Gastroesophageal sphincter (tissue), 4 donors: Measurements from ENCODE around the gene TCF25. TPM values are rescaled to one million over a fixed set of nuclear protein-coding genes. Genes with fewer than 3 reads are reported as not detected.

Source experiments
- ATAC-seq: fragments of 150-250 bp; one replicate; pipeline ENCODE4 v1.9.1; 2016; ENCODE audit warnings: mild to moderate bottlenecking, moderate library complexity
- H3K27ac ChIP-seq, 4 donors: fragments of 200-600 bp; sonication (generic) in 3 of 4; 1 replicate in 3 of 4; 2 replicates in 1 of 4; pipeline ENCODE4 v1.5.1; 2016 to 2019
- H3K27me3 ChIP-seq: fragments of 200-600 bp; sonication (generic); one replicate; pipeline ENCODE4 v1.5.1; 2019
- H3K36me3 ChIP-seq, 2 donors: fragments of 200-600 bp; sonication (generic); one replicate each; pipeline ENCODE4 v1.5.1; 2019; ENCODE audit warnings: control low read depth in 1 of 2
- H3K4me1 ChIP-seq, 3 donors: fragments of 200-600 bp; sonication (generic); 1 replicate in 2 of 3; 2 replicates in 1 of 3; pipeline ENCODE4 v1.5.1; 2016 to 2019; ENCODE audit warnings: control low read depth in 2 of 3
- H3K4me3 ChIP-seq, 2 donors: fragments of 200-600 bp; sonication (generic); one replicate each; pipeline ENCODE4 v1.5.1; 2019; ENCODE audit warnings: mild to moderate bottlenecking in 1 of 2, moderate library complexity in 1 of 2
- H3K9me3 ChIP-seq, 3 donors: fragments of 200-600 bp; sonication (generic); one replicate each; pipeline ENCODE4 v1.5.1; 2017 to 2019; ENCODE audit warnings: control low read depth in 2 of 3
- CTCF ChIP-seq, 4 experiments: fragments of 200-600 bp in 2 of 4; fragments of 450-650 bp in 2 of 4; sonication (generic) in 1 of 4; IDR thresholded peaks; one replicate each; pipeline ENCODE4 v1.5.1; 2017 to 2019; ENCODE audit warnings: antibody characterized with exemption in 4 of 4, mild to moderate bottlenecking in 2 of 4, moderate library complexity in 2 of 4
- EP300 ChIP-seq: sonication (generic); formaldehyde crosslinking; IDR thresholded peaks from one replicate; pipeline ENCODE4 v1.6.1; 2017; ENCODE audit warnings: antibody characterized with exemption, mild to moderate bottlenecking
- POLR2A ChIP-seq, 2 donors: fragments of 450-650 bp; IDR thresholded peaks; one replicate each; pipeline ENCODE4 v1.6.1; 2017; ENCODE audit warnings: antibody characterized with exemption in 2 of 2, mild to moderate bottlenecking in 2 of 2, moderate library complexity in 1 of 2
- POLR2AphosphoS5 ChIP-seq: sonication (generic); formaldehyde crosslinking; IDR thresholded peaks from one replicate; pipeline ENCODE4 v1.6.1; 2017; ENCODE audit warnings: antibody characterized with exemption
- WGBS, 2 donors: methylation state at CpG; one replicate each; pipeline ENCODE4 v1.1.5; 2018; ENCODE audit warnings: low coverage in 1 of 2; 5-methylcytosine and 5-hydroxymethylcytosine counted together
- total RNA-seq, 4 donors: library from RNA; depleted of rRNA; stranded (reverse); fragments of >200 nt; gene quantifications; one replicate each; pipeline ENCODE4 v1.1.0, GENCODE V29; 2016

TCF25 gene
- total RNA-seq, 4 donors from 2014 or later = 118 to 165 (median 134) TPM

- Histone ChIP-seq H3K27me3 (no peaks in the 10 kb centered on the region), H3K36me3 (peaks cover 0 to 96% of the 10 kb centered on the region in 2 donors), H3K9me3 (no peaks in the 10 kb centered on the region), H3K4me3 (no peak overlapping the region), H3K4me1 (no peaks in the 10 kb centered on the region), H3K27ac (no peak overlapping the region)
- TF ChIP-seq CTCF (IDR thresholded peaks at IDR 0.05) (no peak), POLR2AphosphoS5 (no peak), POLR2A (IDR thresholded peaks at IDR 0.05) (no peak), EP300 (no peak)
- no peak for ATAC-seq
- WGBS, 2 donors = 100% methylated on average over 1 of the region's 10 CpGs
Measured at GRCh38 chr16:89958596-89958995, 85.2 kb downstream of the TCF25 start.

GRCh38 chr16:89960966-89961365 is 87.6 kb downstream of the TCF25 start:
- TF ChIP-seq EP300 (no peak), CTCF (IDR thresholded peaks at IDR 0.05) (no peak), POLR2A (IDR thresholded peaks at IDR 0.05) (no peak), POLR2AphosphoS5 (no peak)
- H3K27me3 ChIP-seq = no peaks in the 10 kb centered on the region
- H3K9me3 ChIP-seq = no peaks in the 10 kb centered on the region
- WGBS, 2 donors = 70% methylated on average over 2 to 4 of the region's 13 CpGs
- peaks cover 0 to 97% of the 10 kb centered on the region in 2 donors for H3K36me3 ChIP-seq
- H3K4me3 ChIP-seq = no peak overlapping the region
- H3K27ac ChIP-seq = no peak overlapping the region
- ATAC-seq = no peak
- no peaks in the 10 kb centered on the region for H3K4me1 ChIP-seq

Other genes with a start within 250 kb of the TCF25 start
- gene CHMP1A, start 215.9 kb upstream of the TCF25 start, total RNA-seq = 100 to 1,000 TPM in 1 of 4 donors, 10 to 100 TPM in 3; 54.5 to 101 (median 82.2) TPM
- gene SPATA33, start 215.8 kb upstream of the TCF25 start, total RNA-seq = 1 to 10 TPM; 1.7 to 5.3 (median 3.2) TPM
- gene CDK10, start 186.9 kb upstream of the TCF25 start, total RNA-seq = 10 to 100 TPM; 24.1 to 44.0 (median 28.9) TPM
- gene SPATA2L, start 171.9 kb upstream of the TCF25 start, total RNA-seq = 10 to 100 TPM in 3 of 4 donors, 1 to 10 TPM in 1; 8.7 to 21.8 (median 13.2) TPM
- 10 to 100 TPM in 1 of 4 donors, 1 to 10 TPM in 3; 4.4 to 10.1 (median 7.3) TPM for gene VPS9D1, start 152.7 kb upstream of the TCF25 start, total RNA-seq
- gene ZNF276, start 152.1 kb upstream of the TCF25 start, total RNA-seq = 10 to 100 TPM; 16.7 to 45.8 (median 18.2) TPM
- 1 to 10 TPM in 1 of 4 donors, under 1 TPM in 3; 0.54 to 7.1 (median 0.76) TPM for gene FANCA, start 56.9 kb upstream of the TCF25 start, total RNA-seq
- 1 to 10 TPM in 3 of 4 donors, under 1 TPM in 1; 0.27 to 3.6 (median 2.0) TPM for gene SPIRE2, start 45.1 kb upstream of the TCF25 start, total RNA-seq
- 1 to 10 TPM; 1.0 to 7.3 (median 3.6) TPM for gene MC1R, start 45.3 kb downstream of the TCF25 start, total RNA-seq
- 10 to 100 TPM in 2 of 4 donors, 1 to 10 TPM in 2; 5.3 to 11.8 (median 9.1) TPM for gene TUBB3, start 49.8 kb downstream of the TCF25 start, total RNA-seq
- 100 to 1,000 TPM in 1 of 4 donors, 10 to 100 TPM in 3; 86.3 to 116 (median 90.1) TPM for gene DEF8, start 75.2 kb downstream of the TCF25 start, total RNA-seq
- gene DBNDD1, start 145.9 kb downstream of the TCF25 start, total RNA-seq = 1 to 10 TPM; 1.1 to 4.1 (median 3.5) TPM
- gene PRDM7, start 203.7 kb downstream of the TCF25 start, total RNA-seq = not detected